Common myeloid progenitor, CD34-positive (primary cell): ENCODE results near the gene PTGDS.

ENCODE experiments used
- CTCF ChIA-PET: fragments of 350-600 bp; sonication (Branson Sonifier 250); formaldehyde crosslinking; loops from one replicate; lab custom pipeline; 2021; ENCODE audit warnings: antibody characterized with exemption; lab: Charles Lee
- POLR2A ChIA-PET: fragments of 350-600 bp; sonication (Branson Sonifier 250); formaldehyde crosslinking; loops from one replicate; lab custom pipeline; 2021; ENCODE audit warnings: antibody characterized with exemption; lab: Charles Lee
- DNase-seq, 3 donors: peaks; one replicate each; pipeline versions ENCODE4 v3.0.0 to v3.0.0-alpha.2; 2013
- H3K27ac ChIP-seq, 2 experiments: 1 replicate in 1 of 2; 2 replicates in 1 of 2; pipeline ENCODE4 v1.7.0; 2013; ENCODE audit warnings: inconsistent platforms in 2 of 2, low read length in 2 of 2, mild to moderate bottlenecking in 2 of 2, low read depth in 1 of 2, moderate library complexity in 1 of 2; ENCODE audit not compliant: severe bottlenecking in 2 of 2, insufficient read depth in 1 of 2, poor library complexity in 1 of 2
- H3K27me3 ChIP-seq, 5 experiments: replicated peaks in 2 of 5; 1 replicate in 3 of 5; 2 replicates in 2 of 5; pipeline versions ENCODE4 v1.6.1 to v1.7.0; 2013; ENCODE audit warnings: low read length in 4 of 5, mild to moderate bottlenecking in 2 of 5, moderate library complexity in 2 of 5, inconsistent platforms in 1 of 5; ENCODE audit not compliant: insufficient read depth in 5 of 5, control insufficient read depth in 4 of 5
- H3K36me3 ChIP-seq, 4 experiments: 1 replicate in 2 of 4; 2 replicates in 2 of 4; pipeline versions ENCODE4 v1.6.1 to v1.7.0; 2013; ENCODE audit warnings: low read length in 3 of 4, control low read depth in 1 of 4, mild to moderate bottlenecking in 1 of 4; ENCODE audit not compliant: control insufficient read depth in 4 of 4, insufficient read depth in 4 of 4
- H3K4me1 ChIP-seq, 4 experiments: 1 replicate in 3 of 4; 2 replicates in 1 of 4; pipeline versions ENCODE4 v1.6.1 to v1.7.1; 2013; ENCODE audit warnings: low read length in 3 of 4, mild to moderate bottlenecking in 3 of 4, control low read depth in 1 of 4, inconsistent platforms in 1 of 4, moderate library complexity in 1 of 4; ENCODE audit not compliant: control insufficient read depth in 4 of 4, insufficient read depth in 4 of 4; ENCODE audit errors: control extremely low read depth in 1 of 4
- H3K4me3 ChIP-seq, 7 experiments: 1 replicate in 4 of 7; 2 replicates in 3 of 7; pipeline versions ENCODE4 v1.5.1 to v1.7.0; 2013; ENCODE audit warnings: mild to moderate bottlenecking in 7 of 7, low read length in 6 of 7, moderate library complexity in 6 of 7, inconsistent platforms in 2 of 7, low read depth in 2 of 7, control low read depth in 1 of 7; ENCODE audit not compliant: insufficient read depth in 4 of 7, control insufficient read depth in 1 of 7; ENCODE audit errors: extremely low read depth in 1 of 7
- H3K9me3 ChIP-seq, 5 experiments: 1 replicate in 4 of 5; 2 replicates in 1 of 5; pipeline versions ENCODE4 v1.6.1 to v1.7.1; 2013; ENCODE audit warnings: low read length in 4 of 5, mild to moderate bottlenecking in 2 of 5, inconsistent platforms in 1 of 5, low read depth in 1 of 5, moderate library complexity in 1 of 5; ENCODE audit not compliant: control insufficient read depth in 4 of 5, insufficient read depth in 2 of 5; ENCODE audit errors: control extremely low read depth in 1 of 5
- WGBS: methylation state at CpG from one replicate; pipeline ENCODE4 v1.1.5; 2013; ENCODE audit not compliant: insufficient coverage; 5-methylcytosine and 5-hydroxymethylcytosine counted together

PTGDS gene

GRCh38 chr9:136958473-136958872, 18.8 kb upstream of the PTGDS start:
- Histone ChIP-seq H3K4me3 (no peak overlapping the region), H3K27me3 (no peaks in the 10 kb centered on the region), H3K4me1 (no peaks in the 10 kb centered on the region), H3K9me3 (no peaks in the 10 kb centered on the region), H3K27ac (no peak overlapping the region), H3K36me3 (no peaks in the 10 kb centered on the region)
- 94% methylated on average over 7 of the region's 7 CpGs for WGBS
- ChIA-PET CTCF (interaction anchor here (1.3 kb wide), 1 partner anchor 76 kb away, joined by 4 read pairs; no protein-coding TSS in a partner anchor), POLR2A (no interaction called here)
- DNase-seq, result no peak

DNA sequence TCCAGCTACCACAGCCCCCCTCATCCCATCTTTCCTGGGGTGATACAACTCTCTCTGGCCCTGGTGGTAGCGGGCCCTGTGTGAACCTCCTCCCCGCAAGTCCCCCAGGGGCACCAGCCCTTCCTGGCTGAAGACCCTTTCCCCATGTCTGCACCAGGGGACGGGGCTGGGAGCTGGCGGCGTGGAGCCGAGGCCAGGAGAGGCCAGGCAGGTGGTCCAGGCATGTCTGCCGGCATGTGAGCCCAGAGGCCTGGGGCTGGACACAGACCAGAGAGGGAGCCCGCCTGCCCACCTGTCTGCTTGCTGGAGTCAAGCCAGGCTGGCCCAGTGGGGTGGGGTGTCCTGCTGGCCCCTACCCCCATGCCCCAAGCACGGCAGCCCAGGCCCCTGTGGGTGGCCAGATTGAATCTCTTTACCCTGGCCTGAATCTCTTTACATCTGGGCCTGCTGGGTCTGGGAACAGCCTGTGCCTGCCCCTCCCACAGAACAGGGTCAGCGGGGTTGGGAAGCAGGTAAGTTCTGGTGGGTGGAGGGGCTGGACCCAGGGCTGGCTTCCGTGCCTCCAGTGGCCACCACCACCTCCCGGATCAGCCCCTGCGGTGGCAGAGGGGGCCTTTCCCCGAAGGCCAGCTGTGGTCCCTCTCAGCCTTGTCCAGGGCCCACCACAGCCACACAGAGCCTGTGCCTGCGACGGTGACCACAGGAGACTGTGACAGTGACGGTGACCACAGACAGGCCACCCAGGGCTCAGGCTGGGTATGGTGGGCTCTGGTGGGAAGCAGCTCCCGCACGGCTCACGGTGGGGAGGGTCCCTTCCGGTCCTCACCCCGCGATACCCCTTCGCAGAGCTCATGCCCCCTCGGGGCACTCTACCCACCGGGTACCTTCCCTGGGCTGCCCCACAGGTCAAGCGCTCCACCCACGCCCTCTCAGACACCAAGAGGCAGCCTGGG, 18.1 kb upstream of the PTGDS start:
- ChIA-PET CTCF (interaction anchor here (1.3 kb wide), 1 partner anchor 76 kb away, joined by 4 read pairs; no protein-coding TSS in a partner anchor), POLR2A (interaction anchor here (0.7 kb wide), 1 partner anchor 12 kb away, joined by 3 read pairs; no protein-coding TSS in a partner anchor)
- 95% methylated on average over 24 of the region's 28 CpGs for WGBS

GRCh38 chr9:136960212-136960937, 16.9 kb upstream of the PTGDS start:
- no peaks in the 10 kb centered on the region for H3K4me1 ChIP-seq
- no peak for DNase-seq
- POLR2A ChIA-PET, result no interaction called here

More for the DNA sequence above, 18.1 kb upstream of the PTGDS start:
- Histone ChIP-seq H3K9me3 (no peaks in the 10 kb centered on the region), H3K27me3 (no peaks in the 10 kb centered on the region), H3K27ac (no peak overlapping the region), H3K4me3 (no peak overlapping the region), H3K36me3 (no peaks in the 10 kb centered on the region), H3K4me1 (no peaks in the 10 kb centered on the region)
- no peak for DNase-seq

DNA sequence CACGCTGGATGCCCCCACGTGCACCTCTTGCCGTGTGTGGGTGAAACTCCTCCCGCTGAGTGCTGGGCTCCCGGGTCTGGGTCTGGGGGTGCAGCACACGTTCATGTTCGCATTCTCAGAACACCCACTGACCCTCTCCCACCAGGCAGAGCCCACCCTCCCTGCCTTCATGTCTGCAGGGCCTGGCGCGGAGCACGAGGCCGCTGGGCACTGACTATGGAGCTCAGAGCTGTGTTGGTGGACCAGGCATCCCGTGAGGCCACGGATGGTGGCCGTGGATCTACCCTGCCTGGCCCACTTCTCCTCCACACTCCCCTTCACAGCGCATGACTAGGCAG, 16.4 kb upstream of the PTGDS start:
- Histone ChIP-seq H3K36me3 (no peaks in the 10 kb centered on the region), H3K4me3 (no peak overlapping the region), H3K27me3 (no peaks in the 10 kb centered on the region), H3K27ac (no peak overlapping the region), H3K9me3 (no peaks in the 10 kb centered on the region), H3K4me1 (peaks cover 0 to 2% (median under 1%) of the 10 kb centered on the region in 4 experiments)
- ChIA-PET POLR2A (no interaction called here), CTCF (interaction anchor here (1.1 kb wide), 1 partner anchor 15 kb away, joined by 3 read pairs; no protein-coding TSS in a partner anchor)
- no peak for DNase-seq
- 95% methylated on average over 14 of the region's 15 CpGs for WGBS

More at GRCh38 chr9:136960212-136960937, 16.9 kb upstream of the PTGDS start:
- Histone ChIP-seq H3K36me3 (no peaks in the 10 kb centered on the region), H3K9me3 (no peaks in the 10 kb centered on the region), H3K4me3 (no peak overlapping the region), H3K27ac (no peak overlapping the region), H3K27me3 (no peaks in the 10 kb centered on the region)
- WGBS, result 94% methylated on average over 10 of the region's 19 CpGs
- CTCF ChIA-PET, result interaction anchor here (1.1 kb wide), 1 partner anchor 15 kb away, joined by 3 read pairs; no protein-coding TSS in a partner anchor

- no peak for DNase-seq
- 94% methylated on average over 18 of the region's 23 CpGs for WGBS
- Histone ChIP-seq H3K36me3 (no peaks in the 10 kb centered on the region), H3K9me3 (no peaks in the 10 kb centered on the region), H3K27ac (no peak overlapping the region), H3K27me3 (peaks cover 0 to 2% (median 0%) of the 10 kb centered on the region in 5 experiments), H3K4me1 (peaks cover 0 to 6% (median 5%) of the 10 kb centered on the region in 4 experiments), H3K4me3 (no peak overlapping the region)
- ChIA-PET CTCF (interaction anchor here (1.7 kb wide), 1 partner anchor 13 kb away, joined by 3 read pairs; no protein-coding TSS in a partner anchor), POLR2A (no interaction called here)
Measured at GRCh38 chr9:136961279-136962065, 15.8 kb upstream of the PTGDS start.

DNA sequence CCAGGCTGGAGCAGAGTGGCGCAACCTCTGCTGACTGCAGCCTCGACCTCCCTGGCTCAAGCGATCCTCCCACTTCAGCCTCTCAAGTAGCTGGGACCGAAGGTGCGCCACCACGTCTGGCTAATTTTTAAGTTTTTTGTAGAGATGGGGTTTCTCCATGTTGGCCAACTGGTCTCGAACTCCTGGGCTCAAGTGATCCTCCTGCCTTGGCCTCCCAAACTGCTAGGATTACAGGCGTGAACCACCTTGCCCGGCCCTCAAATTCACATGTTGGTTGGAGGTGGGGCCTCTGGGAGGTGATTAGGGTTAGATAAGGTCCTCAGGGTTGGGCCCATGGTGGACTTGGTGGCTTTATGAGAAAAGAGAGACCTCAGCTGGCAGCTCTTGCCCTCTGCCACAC, 15.1 kb upstream of the PTGDS start:
- Histone ChIP-seq H3K4me3 (no peak overlapping the region), H3K9me3 (no peaks in the 10 kb centered on the region), H3K27me3 (peaks cover 0 to 2% (median 0%) of the 10 kb centered on the region in 5 experiments), H3K36me3 (no peaks in the 10 kb centered on the region), H3K4me1 (peaks cover 0 to 6% (median 5%) of the 10 kb centered on the region in 4 experiments), H3K27ac (no peak overlapping the region)
- ChIA-PET CTCF (interaction anchor here (1.7 kb wide), 1 partner anchor 13 kb away, joined by 3 read pairs; no protein-coding TSS in a partner anchor), POLR2A (no interaction called here)
- DNase-seq, result no peak
- 97% methylated on average over 9 of the region's 9 CpGs for WGBS
